ENCODE results near the gene SPDYE1.
A peak's percentile ranks its signal among the peaks of the same experiment; 100 is the strongest.
"Not testable (repeated sequence)": the region's sequence is repeated elsewhere in the genome, so short reads cannot be mapped to it uniquely, and the experiment has no call there.

SPDYE1 gene

GRCh38 chr7:43994681-43995080 is 3.0 kb upstream of the SPDYE1 start:
- H3K79me2 ChIP-seq; H2AFZ ChIP-seq; H3K4me1 ChIP-seq; H3K4me2 ChIP-seq (ENCODE audit: low read length); H3K9ac ChIP-seq; H3K27me3 ChIP-seq (ENCODE audit: control insufficient read depth, insufficient read depth, low read length); H3K4me3 ChIP-seq (ENCODE audit: low read depth, low read length); H3K36me3 ChIP-seq (ENCODE audit: control insufficient read depth, insufficient read depth, low read length); H3K9me3 ChIP-seq (ENCODE audit: control insufficient read depth, low read length); H3K27ac ChIP-seq: not testable (repeated sequence)

- H3K9ac ChIP-seq; H3K36me3 ChIP-seq (ENCODE audit: control insufficient read depth, insufficient read depth, low read length); H3K9me3 ChIP-seq (ENCODE audit: control insufficient read depth, low read length); H2AFZ ChIP-seq; H3K27ac ChIP-seq; H3K4me2 ChIP-seq (ENCODE audit: low read length); H3K4me1 ChIP-seq; H3K4me3 ChIP-seq (ENCODE audit: low read depth, low read length); H3K79me2 ChIP-seq; H3K27me3 ChIP-seq (ENCODE audit: control insufficient read depth, insufficient read depth, low read length): not testable (repeated sequence)
These were observed 14.4 kb downstream of the SPDYE1 start for GRCh38 chr7:44012081-44012480.

- not testable (repeated sequence) for H3K4me3 ChIP-seq (ENCODE audit: low read depth, low read length); H2AFZ ChIP-seq; H3K27me3 ChIP-seq (ENCODE audit: control insufficient read depth, insufficient read depth, low read length); H3K4me2 ChIP-seq (ENCODE audit: low read length); H3K36me3 ChIP-seq (ENCODE audit: control insufficient read depth, insufficient read depth, low read length); H3K27ac ChIP-seq; H3K4me1 ChIP-seq; H3K79me2 ChIP-seq; H3K9ac ChIP-seq; H3K9me3 ChIP-seq (ENCODE audit: control insufficient read depth, low read length)
These were observed 17.4 kb downstream of the SPDYE1 start for GRCh38 chr7:44015090-44015489.

- peak overlapping the region; percentile 4 for H3K9ac ChIP-seq
These were observed 21.4 kb downstream of the SPDYE1 start for GRCh38 chr7:44018857-44019807.

GRCh38 chr7:44019825-44020224 is 22.1 kb downstream of the SPDYE1 start:
- H3K4me3 ChIP-seq (ENCODE audit: low read depth, low read length); H3K27ac ChIP-seq; H3K36me3 ChIP-seq (ENCODE audit: control insufficient read depth, insufficient read depth, low read length); H3K27me3 ChIP-seq (ENCODE audit: control insufficient read depth, insufficient read depth, low read length); H3K4me1 ChIP-seq; H3K9ac ChIP-seq; H3K79me2 ChIP-seq; H3K4me2 ChIP-seq (ENCODE audit: low read length); H3K9me3 ChIP-seq (ENCODE audit: control insufficient read depth, low read length); H2AFZ ChIP-seq: not testable (repeated sequence)

More at GRCh38 chr7:44018857-44019807, 21.4 kb downstream of the SPDYE1 start:
- Histone ChIP-seq H3K4me3 (ENCODE audit: low read depth, low read length) (peak overlapping the region; percentile 74), H3K4me2 (ENCODE audit: low read length) (peak overlapping the region; percentile 62), H3K27ac (peak overlapping the region; percentile 64), H2AFZ (peak overlapping the region; percentile 72)
- H3K9me3 ChIP-seq (ENCODE audit: control insufficient read depth, low read length); H3K36me3 ChIP-seq (ENCODE audit: control insufficient read depth, insufficient read depth, low read length); H3K4me1 ChIP-seq; H3K79me2 ChIP-seq; H3K27me3 ChIP-seq (ENCODE audit: control insufficient read depth, insufficient read depth, low read length): not testable (repeated sequence)
- peak; percentile 68 for TF ChIP-seq CTCF (IDR thresholded peaks at IDR 0.05)

GRCh38 chr7:44022069-44022468 is 24.4 kb downstream of the SPDYE1 start:
- H3K9ac ChIP-seq; H3K4me3 ChIP-seq (ENCODE audit: low read depth, low read length); H2AFZ ChIP-seq; H3K79me2 ChIP-seq; H3K4me2 ChIP-seq (ENCODE audit: low read length); H3K36me3 ChIP-seq (ENCODE audit: control insufficient read depth, insufficient read depth, low read length); H3K4me1 ChIP-seq; H3K27ac ChIP-seq; H3K27me3 ChIP-seq (ENCODE audit: control insufficient read depth, insufficient read depth, low read length); H3K9me3 ChIP-seq (ENCODE audit: control insufficient read depth, low read length): not testable (repeated sequence)

GRCh38 chr7:44022796-44023467 is 25.2 kb downstream of the SPDYE1 start:
- not testable (repeated sequence) for H3K27me3 ChIP-seq (ENCODE audit: control insufficient read depth, insufficient read depth, low read length); H2AFZ ChIP-seq; H3K9me3 ChIP-seq (ENCODE audit: control insufficient read depth, low read length); H3K36me3 ChIP-seq (ENCODE audit: control insufficient read depth, insufficient read depth, low read length); H3K4me1 ChIP-seq; H3K27ac ChIP-seq; H3K4me2 ChIP-seq (ENCODE audit: low read length); H3K4me3 ChIP-seq (ENCODE audit: low read depth, low read length); H3K79me2 ChIP-seq; H3K9ac ChIP-seq

GRCh38 chr7:44029433-44029832 is 31.7 kb downstream of the SPDYE1 start:
- H3K4me1 ChIP-seq; H3K9ac ChIP-seq; H3K27ac ChIP-seq; H3K9me3 ChIP-seq (ENCODE audit: control insufficient read depth, low read length); H3K27me3 ChIP-seq (ENCODE audit: control insufficient read depth, insufficient read depth, low read length); H2AFZ ChIP-seq; H3K4me3 ChIP-seq (ENCODE audit: low read depth, low read length); H3K79me2 ChIP-seq; H3K4me2 ChIP-seq (ENCODE audit: low read length); H3K36me3 ChIP-seq (ENCODE audit: control insufficient read depth, insufficient read depth, low read length): not testable (repeated sequence)

GRCh38 chr7:44030029-44030428 is 32.3 kb downstream of the SPDYE1 start:
- not testable (repeated sequence) for H2AFZ ChIP-seq; H3K9me3 ChIP-seq (ENCODE audit: control insufficient read depth, low read length); H3K79me2 ChIP-seq; H3K4me1 ChIP-seq; H3K36me3 ChIP-seq (ENCODE audit: control insufficient read depth, insufficient read depth, low read length); H3K27me3 ChIP-seq (ENCODE audit: control insufficient read depth, insufficient read depth, low read length); H3K4me2 ChIP-seq (ENCODE audit: low read length); H3K9ac ChIP-seq; H3K4me3 ChIP-seq (ENCODE audit: low read depth, low read length); H3K27ac ChIP-seq

GRCh38 chr7:44031319-44031718 is 33.6 kb downstream of the SPDYE1 start:
- not testable (repeated sequence) for H3K9ac ChIP-seq; H3K4me1 ChIP-seq; H3K27ac ChIP-seq; H3K9me3 ChIP-seq (ENCODE audit: control insufficient read depth, low read length); H2AFZ ChIP-seq; H3K36me3 ChIP-seq (ENCODE audit: control insufficient read depth, insufficient read depth, low read length); H3K79me2 ChIP-seq; H3K4me3 ChIP-seq (ENCODE audit: low read depth, low read length); H3K27me3 ChIP-seq (ENCODE audit: control insufficient read depth, insufficient read depth, low read length); H3K4me2 ChIP-seq (ENCODE audit: low read length)
